OCI-LY1 (cell line): Measurements from ENCODE around the gene SLC25A42.

Source experiments
- CTCF ChIP-seq: fragments of 200-600 bp; sonication (generic), shearing (Covaris generic); IDR thresholded peaks from 2 replicates; pipeline ENCODE4 v1.5.1; 2017; ENCODE audit warnings: mild to moderate bottlenecking, antibody characterized with exemption, low read length, moderate library complexity, mixed read lengths
- EZH2 ChIP-seq: fragments of 200-600 bp; sonication (generic), shearing (Covaris generic); IDR thresholded peaks from 2 replicates; pipeline ENCODE4 v1.8.0; 2017; ENCODE audit warnings: borderline replicate concordance, mixed run types, mild to moderate bottlenecking, antibody characterized with exemption, low read length, moderate library complexity, mixed read lengths

DNA sequence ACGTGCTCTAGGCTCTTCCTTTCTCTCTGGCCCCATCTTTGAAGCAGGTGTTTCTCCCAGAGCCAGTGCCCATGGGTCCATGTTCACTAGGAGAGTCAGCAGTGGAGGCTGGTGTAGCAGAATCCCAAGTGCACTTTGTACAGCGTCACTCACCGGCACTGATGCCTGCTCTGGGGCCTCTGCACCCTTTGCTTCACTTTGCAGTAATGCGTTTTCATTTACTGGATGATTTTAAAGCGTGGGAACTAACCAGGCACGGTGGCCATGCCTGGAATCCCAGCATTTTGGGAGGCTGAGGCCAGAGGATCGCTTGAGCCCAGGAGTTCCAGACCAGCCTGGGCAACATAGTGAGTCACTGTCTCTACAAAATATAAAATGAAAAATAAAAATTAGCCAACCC, 30.7 kb downstream of the SLC25A42 start:
- TF ChIP-seq EZH2: no peak
- no peak for TF ChIP-seq CTCF
